GM13976 (cell line): Measurements from ENCODE around the gene C1orf105.
"Not testable (repeated sequence)": the region's sequence is repeated elsewhere in the genome, so short reads cannot be mapped to it uniquely, and the experiment has no call there.

Experiments
- DNase-seq: peaks from one replicate; pipeline ENCODE4 v3.0.0; 2012; ENCODE audit warnings: low spot score
- CTCF ChIP-seq: IDR thresholded peaks from 2 replicates; pipeline ENCODE4 v1.5.1; 2012; ENCODE audit warnings: borderline replicate concordance, mild to moderate bottlenecking; ENCODE audit not compliant: insufficient read depth; ENCODE audit errors: extremely low read depth, missing control alignments, control extremely low read depth
- in situ Hi-C: fragments of 300-500 bp; cut with MboI; formaldehyde crosslinking; loops from one replicate; pipeline ENCODE4 v1.12.0; 2022; ENCODE audit warnings: low sequenced_read_pairs, mixed read lengths, inconsistent platforms; ENCODE audit not compliant: unreplicated experiment

The C1orf105 gene

GRCh38 chr1:172420385-172420784, at the start of gene C1orf105:
Gene C1orf105 (plus strand): TSS chr1:172420685. CDS start chr1:172420886, 201 bp downstream.
- in situ Hi-C loops: loop anchor here (10.0 kb wide), 1 partner anchor 426 kb away; no protein-coding TSS in a partner anchor
- TF ChIP-seq CTCF: no peak
- DNase-seq: no peak

- DNase-seq, in situ Hi-C loops: not testable (repeated sequence)
These were observed 48.8 kb upstream of the C1orf105 start for GRCh38 chr1:172371646-172372045.

GRCh38 chr1:172373864-172374263, 46.6 kb upstream of the C1orf105 start:
- no peak for TF ChIP-seq CTCF
- in situ Hi-C loops: no loop called here
- DNase-seq: no peak

GRCh38 chr1:172375211-172375631, 45.3 kb upstream of the C1orf105 start:
- TF ChIP-seq CTCF: no peak
- in situ Hi-C loops: no loop called here

GRCh38 chr1:172376431-172376830, 44.1 kb upstream of the C1orf105 start:
- TF ChIP-seq CTCF: no peak
- in situ Hi-C loops: no loop called here

More at GRCh38 chr1:172375211-172375631, 45.3 kb upstream of the C1orf105 start:
- DNase-seq: no peak

GRCh38 chr1:172377565-172377964, 42.9 kb upstream of the C1orf105 start:
- TF ChIP-seq CTCF: no peak
- in situ Hi-C loops: no loop called here
- no peak for DNase-seq

More at GRCh38 chr1:172376431-172376830, 44.1 kb upstream of the C1orf105 start:
- DNase-seq: no peak

GRCh38 chr1:172378109-172378760, 42.2 kb upstream of the C1orf105 start:
- no peak for TF ChIP-seq CTCF
- in situ Hi-C loops: no loop called here
- no peak for DNase-seq
